GDM1 (cell line): ENCODE data around the gene CUZD1.

Experiments used
- DNase-seq: peaks from one replicate; lab custom pipeline; 2025; lab: John Stamatoyannopoulos, UW

The CUZD1 gene

GRCh38 chr10:122814493-122814892 lies 31.2 kb downstream of the CUZD1 start:
- no peak for DNase-seq

GRCh38 chr10:122812751-122813150 lies 32.9 kb downstream of the CUZD1 start:
- DNase-seq, result no peak

- no peak for DNase-seq
Observed at GRCh38 chr10:122802282-122802681, 43.4 kb downstream of the CUZD1 start.

- no peak for DNase-seq
Observed at GRCh38 chr10:122798704-122799231, 46.9 kb downstream of the CUZD1 start.

GRCh38 chr10:122796796-122797195 lies 48.9 kb downstream of the CUZD1 start:
- DNase-seq, result no peak

GRCh38 chr10:122795924-122796323 lies 49.7 kb downstream of the CUZD1 start:
- no peak for DNase-seq

GRCh38 chr10:122786269-122786668 lies 59.4 kb downstream of the CUZD1 start:
- no peak for DNase-seq

- no peak for DNase-seq
Observed at GRCh38 chr10:122782911-122783310, 62.7 kb downstream of the CUZD1 start.
